A549 (cell line): Measurements from ENCODE around the gene KCNIP4. TPM values are rescaled to one million over a fixed set of nuclear protein-coding genes. Genes with fewer than 3 reads are reported as not detected.

Experiments used
- ATAC-seq, 2 experiments: fragments of 200-7000 bp in 1 of 2; fragments of >200 bp in 1 of 2; cut with Nextera tagmentation in 1 of 2; cut with Tn5 transposase in 1 of 2; 3 replicates each; pipeline versions ENCODE4 v1.8.0 to v1.9.1; 2018 to 2020; ENCODE audit warnings: mild to moderate bottlenecking in 1 of 2, moderate library complexity in 1 of 2
- CTCF ChIA-PET: fragments of 300-600 bp; sonication (Branson Sonifier 250); formaldehyde crosslinking; extraction: SDS; loops from one replicate; lab custom pipeline; 2021; ENCODE audit warnings: antibody characterized with exemption, inconsistent platforms; lab: Yijun Ruan, JAX
- POLR2A ChIA-PET: fragments of 350-600 bp; formaldehyde crosslinking; extraction: SDS; loops from one replicate; lab custom pipeline; 2021; ENCODE audit warnings: antibody characterized with exemption, inconsistent platforms; lab: Yijun Ruan, JAX
- DNase-seq, 2 experiments: peaks; one replicate each; pipeline versions ENCODE4 v3.0.0 to v3.0.0-alpha.2; 2011 to 2016; ENCODE audit warnings: low read depth in 1 of 2, low spot score in 1 of 2
- FAIRE-seq: peaks from 2 replicates; lab custom pipeline; 2011; peaks lifted over from hg19 to GRCh38; lab: Jason Lieb, UNC
- H3K27ac ChIP-seq, 2 experiments: fragments of >200 bp; sonication (Bioruptor Twin); formaldehyde crosslinking; 3 replicates each; pipeline ENCODE4 v1.5.1; 2016 to 2017
- H3K4me1 ChIP-seq: fragments of >200 bp; sonication (Bioruptor Twin); formaldehyde crosslinking; 3 replicates; pipeline ENCODE4 v1.6.1; 2016
- H3K4me2 ChIP-seq: fragments of >200 bp; sonication (Bioruptor Twin); formaldehyde crosslinking; 3 replicates; pipeline ENCODE4 v1.6.1; 2016
- H3K4me3 ChIP-seq: fragments of >200 bp; sonication (Bioruptor Twin); formaldehyde crosslinking; 3 replicates; pipeline ENCODE4 v1.5.1; 2016
- H3K9me3 ChIP-seq: fragments of >200 bp; sonication (Bioruptor Twin); formaldehyde crosslinking; 3 replicates; pipeline ENCODE4 v1.6.1; 2016
- BHLHE40 ChIP-seq: IDR thresholded peaks from 2 replicates; pipeline ENCODE4 v1.6.1; 2012; ENCODE audit warnings: low read depth, low read length, inconsistent platforms
- CHD4 ChIP-seq: fragments of 200-600 bp; sonication (generic); IDR thresholded peaks from 2 replicates; pipeline ENCODE4 v1.6.1; 2016; ENCODE audit warnings: antibody characterized with exemption, mild to moderate bottlenecking, borderline replicate concordance
- E2F6 ChIP-seq: IDR thresholded peaks from 2 replicates; pipeline ENCODE4 v1.6.1; 2012; ENCODE audit warnings: low read depth, borderline replicate concordance
- ELK1 ChIP-seq: fragments of 150-350 bp; IDR thresholded peaks from 2 replicates; pipeline ENCODE4 v1.6.1; 2014; ENCODE audit warnings: low read depth, mild to moderate bottlenecking, low read length
- FOSB ChIP-seq: fragments of 250-450 bp; sonication (Bioruptor Pico); IDR thresholded peaks from 2 replicates; pipeline ENCODE4 v1.5.0; 2020; ENCODE audit warnings: mild to moderate bottlenecking, moderate library complexity
- FOSL2 ChIP-seq, 2 experiments: fragments of 450-650 bp in 1 of 2; fragments of >200 bp in 1 of 2; sonication (Bioruptor Twin) in 1 of 2; formaldehyde crosslinking; IDR thresholded peaks; 2 replicates each; pipeline versions ENCODE4 v1.5.0 to v1.6.1; 2016 to 2020; ENCODE audit warnings: mild to moderate bottlenecking in 1 of 2, moderate library complexity in 1 of 2
- HDAC2 ChIP-seq: fragments of 200-600 bp; sonication (generic); IDR thresholded peaks from 2 replicates; pipeline ENCODE4 v1.6.1; 2016
- HEYL ChIP-seq: fragments of 250-450 bp; sonication (Bioruptor Pico); IDR thresholded peaks from 2 replicates; pipeline ENCODE4 v1.8.0; 2021; ENCODE audit warnings: mild to moderate bottlenecking, moderate library complexity
- HMGXB4 ChIP-seq: fragments of 250-450 bp; sonication (Bioruptor Pico); IDR thresholded peaks from 2 replicates; pipeline ENCODE4 v1.5.0; 2021; ENCODE audit warnings: mild to moderate bottlenecking, moderate library complexity, borderline replicate concordance
- HOXA7 ChIP-seq: fragments of 250-450 bp; sonication (Bioruptor Pico); IDR thresholded peaks from 2 replicates; pipeline ENCODE4 v1.5.0; 2020; ENCODE audit warnings: mild to moderate bottlenecking, moderate library complexity
- HOXB5 ChIP-seq: fragments of 250-450 bp; sonication (Bioruptor Pico); IDR thresholded peaks from 2 replicates; pipeline ENCODE4 v1.5.0; 2020; ENCODE audit warnings: mild to moderate bottlenecking, moderate library complexity
- MAX ChIP-seq: IDR thresholded peaks from 2 replicates; pipeline ENCODE4 v1.6.1; 2012
- NFE2L2 ChIP-seq: fragments of 150-350 bp; conservative IDR thresholded peaks from 2 replicates; pipeline ENCODE4 v1.6.1; 2014; ENCODE audit warnings: low read length
- NPAS2 ChIP-seq: fragments of 250-450 bp; sonication (Bioruptor Pico); IDR thresholded peaks from 2 replicates; pipeline ENCODE4 v1.8.0; 2022; ENCODE audit warnings: mild to moderate bottlenecking, moderate library complexity, borderline replicate concordance
- NR3C1 ChIP-seq: fragments of >200 bp; sonication (Bioruptor Twin); formaldehyde crosslinking; IDR thresholded peaks from 3 replicates; pipeline ENCODE4 v1.6.1; 2017
- RAD21 ChIP-seq, 2 experiments: fragments of >200 bp in 1 of 2; sonication (Bioruptor Twin) in 1 of 2; formaldehyde crosslinking in 1 of 2; IDR thresholded peaks in 1 of 2; conservative IDR thresholded peaks in 1 of 2; 2 replicates in 1 of 2; 3 replicates in 1 of 2; pipeline ENCODE4 v1.6.1; 2012 to 2018; ENCODE audit warnings: inconsistent platforms in 1 of 2
- RCOR1 ChIP-seq: fragments of 150-350 bp; IDR thresholded peaks from 2 replicates; pipeline ENCODE4 v1.6.1; 2014; ENCODE audit warnings: antibody characterized with exemption, low read length, low read depth
- RFX5 ChIP-seq: fragments of 450-650 bp; IDR thresholded peaks from 2 replicates; pipeline ENCODE4 v1.7.1; 2014; ENCODE audit warnings: antibody characterized with exemption, mild to moderate bottlenecking, moderate library complexity
- SMC3 ChIP-seq: fragments of >200 bp; sonication (Bioruptor Twin); formaldehyde crosslinking; IDR thresholded peaks from 3 replicates; pipeline ENCODE4 v1.6.1; 2018; ENCODE audit warnings: inconsistent platforms
- SREBF2 ChIP-seq: fragments of 450-650 bp; IDR thresholded peaks from 2 replicates; pipeline ENCODE4 v1.6.1; 2014; ENCODE audit warnings: mild to moderate bottlenecking, moderate library complexity
- ZFP36 ChIP-seq: fragments of 450-650 bp; IDR thresholded peaks from 2 replicates; pipeline ENCODE4 v1.6.1; 2014; ENCODE audit warnings: borderline replicate concordance; ENCODE audit not compliant: partially characterized antibody
- WGBS: methylation state at CpG from one replicate; pipeline ENCODE4 v1.1.6; 2017; ENCODE audit errors: missing lambda C conversion rate; 5-methylcytosine and 5-hydroxymethylcytosine counted together
- polyA plus RNA-seq, 4 experiments: library from polyadenylated mRNA; depleted of rRNA in 3 of 4; stranded (reverse); fragments of >200 nt; fragmentation: RNase III in 1 of 4; extraction: RNeasy Plus Mini Kit Qiagen cat#74134 plus additional on column Dnase treatment in 1 of 4; gene quantifications; 2 replicates in 3 of 4; 3 replicates in 1 of 4; pipeline ENCODE4 v1.2.3, GENCODE V29; 2011 to 2017

Gene KCNIP4
- polyA plus RNA-seq, 2 of the 4 experiments (the other 2 are of a cell fraction), result not detected

GRCh38 chr4:21763855-21764254 is 184.7 kb downstream of the KCNIP4 start (continued):
- no peak for TF ChIP-seq ELK1
- TF ChIP-seq RCOR1, result no peak
- TF ChIP-seq E2F6, result no peak
- no peak for TF ChIP-seq FOSB
- no peak for TF ChIP-seq SREBF2
- TF ChIP-seq NR3C1, result no peak

- ChIA-PET CTCF (interaction anchor here (1.5 kb wide), 1 partner anchor 11 kb away, joined by 3 read pairs; no protein-coding TSS in a partner anchor), POLR2A (no interaction called here)
- Histone ChIP-seq H3K27ac (no peak overlapping the region), H3K4me3 (no peak overlapping the region), H3K4me1 (no peaks in the 10 kb centered on the region), H3K9me3 (no peaks in the 10 kb centered on the region), H3K4me2 (no peak overlapping the region)
- TF ChIP-seq HDAC2 (no peak), HOXB5 (CRISPR knock-in tag) (no peak), ELK1 (no peak), RFX5 (no peak), NPAS2 (CRISPR knock-in tag) (no peak), RAD21 (conservative IDR thresholded peaks at IDR 0.05 in 1 of 2, IDR thresholded peaks at IDR 0.05 in 1 of 2) (no peak), HMGXB4 (no peak), CHD4 (no peak), SMC3 (no peak), ZFP36 (no peak), HEYL (CRISPR knock-in tag) (no peak), NFE2L2 (no peak), BHLHE40 (no peak), HOXA7 (CRISPR knock-in tag) (no peak), MAX (no peak), E2F6 (no peak), FOSL2 (IDR thresholded peaks at IDR 0.05) (no peak), FOSL2 (CRISPR knock-in tag; IDR thresholded peaks at IDR 0.05) (no peak), RCOR1 (no peak)
- WGBS, result 10% methylated on average over 2 of the region's 2 CpGs
- no peak for FAIRE-seq
- ATAC-seq, result no peak
- DNase-seq, result no peak
These were observed 191.3 kb downstream of the KCNIP4 start for GRCh38 chr4:21757248-21757647.
